ENCODE data around the gene KCNJ12.

The KCNJ12 gene

DNA sequence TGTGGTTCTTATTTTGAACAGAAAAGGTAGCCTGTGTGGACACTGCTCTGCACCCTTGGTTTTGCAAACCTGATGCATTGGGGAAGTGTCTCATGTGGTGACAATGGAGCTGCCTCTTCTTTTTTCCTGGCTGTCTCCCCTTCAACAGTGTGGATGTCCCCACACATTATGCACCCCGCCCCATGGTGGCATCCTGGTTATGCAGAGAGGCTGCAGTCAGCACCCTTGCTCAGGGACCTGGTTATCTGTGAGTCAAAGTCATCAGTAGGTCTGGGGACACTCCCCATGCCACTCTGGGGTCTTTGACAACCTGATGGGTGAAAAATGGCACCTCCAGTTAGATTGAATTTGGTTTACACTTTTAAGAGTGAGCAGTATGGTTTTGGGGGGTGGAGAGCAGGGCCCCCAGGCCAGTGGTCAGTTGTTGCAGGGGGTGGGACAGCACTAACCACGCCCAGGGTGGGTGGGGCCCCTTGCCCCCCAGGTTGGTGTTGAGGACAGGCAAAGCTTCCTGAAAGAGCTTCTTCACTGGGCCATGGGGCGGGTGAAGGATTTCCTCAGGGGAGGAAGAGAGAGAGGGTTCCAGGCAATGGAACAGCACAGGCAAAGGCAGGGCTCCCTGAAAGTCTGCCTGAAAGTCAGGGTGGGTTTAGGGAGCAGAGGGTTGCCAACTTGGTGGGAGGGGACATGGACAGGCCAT is 24.6 kb upstream of the KCNJ12 start:
- no peak overlapping the region for H2AFZ ChIP-seq (ENCODE audit: low read depth)
- TF ChIP-seq, protein P1, sequence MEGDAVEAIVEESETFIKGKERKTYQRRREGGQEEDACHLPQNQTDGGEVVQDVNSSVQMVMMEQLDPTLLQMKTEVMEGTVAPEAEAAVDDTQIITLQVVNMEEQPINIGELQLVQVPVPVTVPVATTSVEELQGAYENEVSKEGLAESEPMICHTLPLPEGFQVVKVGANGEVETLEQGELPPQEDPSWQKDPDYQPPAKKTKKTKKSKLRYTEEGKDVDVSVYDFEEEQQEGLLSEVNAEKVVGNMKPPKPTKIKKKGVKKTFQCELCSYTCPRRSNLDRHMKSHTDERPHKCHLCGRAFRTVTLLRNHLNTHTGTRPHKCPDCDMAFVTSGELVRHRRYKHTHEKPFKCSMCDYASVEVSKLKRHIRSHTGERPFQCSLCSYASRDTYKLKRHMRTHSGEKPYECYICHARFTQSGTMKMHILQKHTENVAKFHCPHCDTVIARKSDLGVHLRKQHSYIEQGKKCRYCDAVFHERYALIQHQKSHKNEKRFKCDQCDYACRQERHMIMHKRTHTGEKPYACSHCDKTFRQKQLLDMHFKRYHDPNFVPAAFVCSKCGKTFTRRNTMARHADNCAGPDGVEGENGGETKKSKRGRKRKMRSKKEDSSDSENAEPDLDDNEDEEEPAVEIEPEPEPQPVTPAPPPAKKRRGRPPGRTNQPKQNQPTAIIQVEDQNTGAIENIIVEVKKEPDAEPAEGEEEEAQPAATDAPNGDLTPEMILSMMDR (conservative IDR thresholded peaks at IDR 0.05; ENCODE audit: low read depth, low read length), result no peak
- no peaks in the 10 kb centered on the region for H3K27me3 ChIP-seq (ENCODE audit: insufficient read depth, low read depth)
- no peak overlapping the region for H3K4me3 ChIP-seq (IDR thresholded peaks at IDR 0.05; ENCODE audit: insufficient read depth, low read depth, low read length)
- H3K27ac ChIP-seq, result no peak overlapping the region
- no peaks in the 10 kb centered on the region for H4K20me1 ChIP-seq (ENCODE audit: insufficient read depth)
- H3K79me2 ChIP-seq (ENCODE audit: insufficient read depth, low read depth), result no peaks in the 10 kb centered on the region
- H3K4me1 ChIP-seq (ENCODE audit: low read depth, poor library complexity, severe bottlenecking), result peaks cover 22% of the 10 kb centered on the region
- no peaks in the 10 kb centered on the region for H3K36me3 ChIP-seq (ENCODE audit: insufficient read depth)
- H3K9ac ChIP-seq, result no peak overlapping the region
- no peak overlapping the region for H3K4me2 ChIP-seq

DNA sequence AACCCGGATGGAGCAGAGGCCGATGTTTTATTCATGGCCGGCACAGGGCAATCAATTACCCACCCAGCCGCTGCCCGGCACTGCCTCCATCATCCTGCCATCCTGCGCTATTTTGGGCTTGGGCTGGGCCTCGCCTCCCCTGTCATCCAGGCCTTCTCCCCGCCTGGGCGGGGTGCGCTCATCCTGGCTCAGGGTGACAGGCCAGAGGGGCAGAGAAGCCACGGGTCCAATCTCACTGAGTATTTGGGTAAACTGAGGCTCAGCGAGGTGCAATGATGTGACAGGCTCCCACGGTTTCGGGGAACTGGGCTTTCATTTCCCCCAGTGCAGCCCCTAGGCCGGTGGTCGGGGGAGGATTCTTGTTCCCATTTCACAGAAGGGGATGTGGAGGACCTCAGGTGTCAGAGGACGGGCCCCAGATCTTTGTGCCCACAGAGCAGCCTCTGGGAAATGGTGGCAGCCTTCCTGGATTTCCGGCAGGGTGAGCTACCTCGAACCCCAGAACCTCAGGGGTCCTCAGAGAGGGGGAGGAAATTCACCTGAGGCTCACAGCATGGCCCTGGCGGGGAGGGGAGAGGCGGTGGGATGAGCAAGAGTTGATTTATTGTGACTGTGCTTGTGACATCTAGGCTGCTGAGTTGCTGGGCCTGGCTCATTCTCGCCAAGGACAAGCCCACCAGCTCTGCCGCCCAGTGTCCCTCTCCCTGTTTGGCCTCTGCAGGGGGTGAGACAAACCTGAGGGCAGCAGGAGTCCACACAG is 23.8 kb upstream of the KCNJ12 start:
- H3K4me2 ChIP-seq, result no peak overlapping the region
- TF ChIP-seq, protein P1 (conservative IDR thresholded peaks at IDR 0.05; ENCODE audit: low read depth, low read length), result no peak
- H3K27me3 ChIP-seq (ENCODE audit: insufficient read depth, low read depth), result no peaks in the 10 kb centered on the region
- no peaks in the 10 kb centered on the region for H3K79me2 ChIP-seq (ENCODE audit: insufficient read depth, low read depth)
- H3K4me1 ChIP-seq (ENCODE audit: low read depth, poor library complexity, severe bottlenecking), result peaks cover 13% of the 10 kb centered on the region
- H2AFZ ChIP-seq (ENCODE audit: low read depth), result no peak overlapping the region
- H3K9ac ChIP-seq, result no peak overlapping the region
- H3K4me3 ChIP-seq (IDR thresholded peaks at IDR 0.05; ENCODE audit: insufficient read depth, low read depth, low read length), result no peak overlapping the region
- no peaks in the 10 kb centered on the region for H3K36me3 ChIP-seq (ENCODE audit: insufficient read depth)
- H4K20me1 ChIP-seq (ENCODE audit: insufficient read depth), result no peaks in the 10 kb centered on the region
- H3K27ac ChIP-seq, result no peak overlapping the region

DNA sequence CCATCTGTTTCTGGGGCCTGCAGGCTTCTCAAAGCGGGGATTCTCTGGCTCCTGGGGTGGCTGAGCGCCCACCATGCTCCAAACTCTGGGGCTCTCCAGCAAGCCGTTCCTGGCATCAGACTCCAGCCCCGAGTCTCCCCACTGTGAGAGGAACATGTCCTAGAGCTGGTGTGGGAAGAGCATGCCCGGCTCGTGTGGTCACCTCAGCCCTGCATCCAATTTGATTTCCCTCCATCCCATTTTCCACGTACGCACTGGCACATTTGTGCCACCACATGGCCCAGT is 23.2 kb upstream of the KCNJ12 start:
- Histone ChIP-seq H3K4me3 (IDR thresholded peaks at IDR 0.05; ENCODE audit: insufficient read depth, low read depth, low read length) (no peak overlapping the region), H3K79me2 (ENCODE audit: insufficient read depth, low read depth) (no peaks in the 10 kb centered on the region), H4K20me1 (ENCODE audit: insufficient read depth) (no peaks in the 10 kb centered on the region), H3K36me3 (ENCODE audit: insufficient read depth) (no peaks in the 10 kb centered on the region), H3K27me3 (ENCODE audit: insufficient read depth, low read depth) (no peaks in the 10 kb centered on the region), H3K4me2 (no peak overlapping the region), H3K27ac (no peak overlapping the region), H2AFZ (ENCODE audit: low read depth) (no peak overlapping the region), H3K9ac (no peak overlapping the region), H3K4me1 (ENCODE audit: low read depth, poor library complexity, severe bottlenecking) (peaks cover 13% of the 10 kb centered on the region)
- TF ChIP-seq, protein P1 (conservative IDR thresholded peaks at IDR 0.05; ENCODE audit: low read depth, low read length), result no peak

DNA sequence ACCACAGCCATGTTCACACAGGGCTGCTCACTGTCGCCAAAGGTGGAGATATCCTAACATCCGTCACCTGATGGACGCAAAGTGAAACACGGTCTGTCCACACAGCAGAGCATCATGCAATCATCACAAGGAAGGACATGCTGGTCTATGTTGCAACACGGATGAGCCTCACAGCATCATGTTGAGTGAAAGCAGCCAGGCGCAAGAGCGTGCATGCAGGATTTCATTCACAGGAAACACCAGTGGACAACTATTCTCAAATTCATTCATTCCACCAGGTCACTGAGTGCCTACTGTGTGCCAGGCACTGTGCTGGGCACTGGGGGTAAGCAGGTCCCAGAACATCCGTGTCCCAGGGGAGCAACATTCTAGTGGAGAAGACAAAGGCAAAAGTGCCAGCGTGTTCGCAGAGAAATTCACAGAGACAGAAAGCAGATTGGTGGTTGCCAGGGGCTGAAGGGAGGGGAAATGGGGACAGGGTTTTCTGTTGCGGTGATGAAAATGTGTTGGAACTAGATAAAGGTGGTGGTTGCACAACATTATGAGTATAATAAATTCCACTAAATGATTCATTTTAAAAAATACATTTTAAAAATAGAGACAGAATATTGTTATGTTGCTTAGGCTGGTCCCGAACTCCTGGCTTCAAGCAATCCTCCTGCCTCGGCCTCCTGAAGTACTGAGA is 22.7 kb upstream of the KCNJ12 start:
- Histone ChIP-seq H2AFZ (ENCODE audit: low read depth) (no peak overlapping the region), H3K9ac (no peak overlapping the region), H3K27me3 (ENCODE audit: insufficient read depth, low read depth) (no peaks in the 10 kb centered on the region), H3K27ac (no peak overlapping the region), H3K4me2 (no peak overlapping the region), H4K20me1 (ENCODE audit: insufficient read depth) (no peaks in the 10 kb centered on the region), H3K36me3 (ENCODE audit: insufficient read depth) (no peaks in the 10 kb centered on the region), H3K4me3 (IDR thresholded peaks at IDR 0.05; ENCODE audit: insufficient read depth, low read depth, low read length) (no peak overlapping the region), H3K79me2 (ENCODE audit: insufficient read depth, low read depth) (no peaks in the 10 kb centered on the region), H3K4me1 (ENCODE audit: low read depth, poor library complexity, severe bottlenecking) (peaks cover 13% of the 10 kb centered on the region)
- TF ChIP-seq, protein P1 (conservative IDR thresholded peaks at IDR 0.05; ENCODE audit: low read depth, low read length), result no peak

Data from KMS-11 (cell line).